Hepatocyte (in vitro differentiated cells): ENCODE data around the gene OR2T2. TPM values are rescaled to one million over a fixed set of nuclear protein-coding genes. Genes with fewer than 3 reads are reported as not detected.
"Not testable (repeated sequence)": the region's sequence is repeated elsewhere in the genome, so short reads cannot be mapped to it uniquely, and the experiment has no call there.

Source experiments
- DNase-seq: peaks from one replicate; pipeline ENCODE4 v3.0.0-alpha.2; 2016; ENCODE audit warnings: low spot score
- H2AFZ ChIP-seq: fragments of 200-600 bp; sonication (generic); 2 replicates; pipeline ENCODE4 v1.6.0; 2016; ENCODE audit warnings: antibody characterized with exemption, mild to moderate bottlenecking
- H3K27ac ChIP-seq: fragments of 200-600 bp; sonication (generic); 2 replicates; pipeline ENCODE4 v1.5.1; 2016; ENCODE audit warnings: mild to moderate bottlenecking
- H3K27me3 ChIP-seq: fragments of 200-600 bp; sonication (generic); 2 replicates; pipeline ENCODE4 v1.6.1; 2016
- H3K36me3 ChIP-seq: fragments of 200-600 bp; sonication (generic); replicated peaks from 2 replicates; pipeline ENCODE4 v1.5.1; 2016; ENCODE audit warnings: low read depth; ENCODE audit not compliant: insufficient read depth
- H3K4me1 ChIP-seq: fragments of 200-600 bp; sonication (generic); 2 replicates; pipeline ENCODE4 v1.5.1; 2016; ENCODE audit warnings: mild to moderate bottlenecking, moderate library complexity; ENCODE audit not compliant: insufficient read depth
- H3K4me2 ChIP-seq: fragments of 200-600 bp; sonication (generic); 2 replicates; pipeline ENCODE4 v1.6.0; 2016
- H3K4me3 ChIP-seq: fragments of 200-600 bp; sonication (generic); 2 replicates; pipeline ENCODE4 v1.5.1; 2016; ENCODE audit warnings: mild to moderate bottlenecking
- H3K79me2 ChIP-seq: fragments of 200-600 bp; sonication (generic); 2 replicates; pipeline ENCODE4 v1.6.0; 2017; ENCODE audit warnings: mild to moderate bottlenecking
- H3K9me2 ChIP-seq: fragments of 200-600 bp; sonication (generic); replicated peaks from 2 replicates; pipeline ENCODE4 v1.6.0; 2017; ENCODE audit warnings: mild to moderate bottlenecking; ENCODE audit not compliant: insufficient read depth
- H3K9me3 ChIP-seq: fragments of 200-600 bp; sonication (generic); 2 replicates; pipeline ENCODE4 v1.5.1; 2016; ENCODE audit warnings: low read depth, mild to moderate bottlenecking
- H4K20me1 ChIP-seq: fragments of 200-600 bp; sonication (generic); 2 replicates; pipeline ENCODE4 v1.6.0; 2016; ENCODE audit warnings: mild to moderate bottlenecking; ENCODE audit not compliant: insufficient read depth, poor library complexity, severe bottlenecking
- EZH2 ChIP-seq: fragments of 200-600 bp; sonication (generic); IDR thresholded peaks from 2 replicates; pipeline ENCODE4 v1.6.1; 2016; ENCODE audit warnings: antibody characterized with exemption, mild to moderate bottlenecking, borderline replicate concordance
- EZH2phosphoT487 ChIP-seq: fragments of 200-600 bp; sonication (generic); IDR thresholded peaks from one replicate; pipeline ENCODE4 v1.6.1; 2018; ENCODE audit warnings: antibody characterized with exemption, mild to moderate bottlenecking, low read depth, moderate library complexity; ENCODE audit not compliant: unreplicated experiment, severe bottlenecking
- WGBS: methylation state at CpG from one replicate; pipeline ENCODE4 v1.1.6; 2016; ENCODE audit warnings: low lambda C conversion rate; ENCODE audit errors: missing lambda C conversion rate; 5-methylcytosine and 5-hydroxymethylcytosine counted together
- polyA plus RNA-seq: library from polyadenylated mRNA; unstranded; fragments of >200 nt; fragmentation: Nextera tagmentation; extraction: Ambion mirVana; gene quantifications from 2 replicates; pipeline ENCODE4 v1.2.1, GENCODE V29; 2016
- total RNA-seq: library from RNA; depleted of rRNA; stranded (reverse); fragments of >200 nt; gene quantifications from 2 replicates; pipeline ENCODE4 v1.2.3, GENCODE V29; 2014
- TF ChIP-seq, protein P1 (sequence below): fragments of 200-600 bp; sonication (generic); IDR thresholded peaks from 2 replicates; pipeline ENCODE4 v1.5.1; 2016; ENCODE audit warnings: antibody characterized with exemption, mild to moderate bottlenecking; ENCODE audit not compliant: poor library complexity

Gene OR2T2
- total and polyA plus RNA-seq, 2 experiments from 2014 or later: not detected

DNA sequence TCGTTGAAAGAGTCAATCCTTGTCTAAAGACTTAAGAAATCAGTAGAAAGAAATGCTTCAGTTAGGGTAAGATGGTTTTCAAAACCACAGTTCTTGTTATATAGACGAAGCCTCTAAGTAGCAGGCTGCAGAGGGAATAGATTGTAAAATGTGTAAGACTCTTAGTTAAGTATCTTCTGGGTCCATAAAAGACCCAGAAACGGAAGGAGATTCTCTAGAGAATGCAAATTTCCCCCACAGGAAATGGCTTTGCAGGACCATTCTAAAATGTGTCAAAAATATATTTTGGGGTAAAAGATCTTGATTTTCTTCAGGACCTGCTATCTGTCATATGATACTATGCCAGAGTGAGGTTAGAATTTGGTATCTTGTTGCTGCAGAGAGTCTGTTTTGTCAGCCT lies 29.2 kb upstream of the OR2T2 start:
- no peak overlapping the region for H2AFZ ChIP-seq
- no peak overlapping the region for H3K4me2 ChIP-seq
- H3K4me3 ChIP-seq: no peak overlapping the region
- H3K9me2 ChIP-seq: no peaks in the 10 kb centered on the region
- H3K4me1 ChIP-seq: no peaks in the 10 kb centered on the region
- no peaks in the 10 kb centered on the region for H3K36me3 ChIP-seq
- H3K79me2 ChIP-seq: no peaks in the 10 kb centered on the region
- 32% methylated on average over 3 of the region's 3 CpGs for WGBS
- H3K27me3 ChIP-seq: no peaks in the 10 kb centered on the region
- no peaks in the 10 kb centered on the region for H4K20me1 ChIP-seq
- no peak for DNase-seq
- H3K27ac ChIP-seq: no peak overlapping the region
- TF ChIP-seq, protein P1, sequence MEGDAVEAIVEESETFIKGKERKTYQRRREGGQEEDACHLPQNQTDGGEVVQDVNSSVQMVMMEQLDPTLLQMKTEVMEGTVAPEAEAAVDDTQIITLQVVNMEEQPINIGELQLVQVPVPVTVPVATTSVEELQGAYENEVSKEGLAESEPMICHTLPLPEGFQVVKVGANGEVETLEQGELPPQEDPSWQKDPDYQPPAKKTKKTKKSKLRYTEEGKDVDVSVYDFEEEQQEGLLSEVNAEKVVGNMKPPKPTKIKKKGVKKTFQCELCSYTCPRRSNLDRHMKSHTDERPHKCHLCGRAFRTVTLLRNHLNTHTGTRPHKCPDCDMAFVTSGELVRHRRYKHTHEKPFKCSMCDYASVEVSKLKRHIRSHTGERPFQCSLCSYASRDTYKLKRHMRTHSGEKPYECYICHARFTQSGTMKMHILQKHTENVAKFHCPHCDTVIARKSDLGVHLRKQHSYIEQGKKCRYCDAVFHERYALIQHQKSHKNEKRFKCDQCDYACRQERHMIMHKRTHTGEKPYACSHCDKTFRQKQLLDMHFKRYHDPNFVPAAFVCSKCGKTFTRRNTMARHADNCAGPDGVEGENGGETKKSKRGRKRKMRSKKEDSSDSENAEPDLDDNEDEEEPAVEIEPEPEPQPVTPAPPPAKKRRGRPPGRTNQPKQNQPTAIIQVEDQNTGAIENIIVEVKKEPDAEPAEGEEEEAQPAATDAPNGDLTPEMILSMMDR: no peak
- TF ChIP-seq EZH2phosphoT487 (no peak), EZH2 (no peak)
- H3K9me3 ChIP-seq: no peaks in the 10 kb centered on the region

DNA sequence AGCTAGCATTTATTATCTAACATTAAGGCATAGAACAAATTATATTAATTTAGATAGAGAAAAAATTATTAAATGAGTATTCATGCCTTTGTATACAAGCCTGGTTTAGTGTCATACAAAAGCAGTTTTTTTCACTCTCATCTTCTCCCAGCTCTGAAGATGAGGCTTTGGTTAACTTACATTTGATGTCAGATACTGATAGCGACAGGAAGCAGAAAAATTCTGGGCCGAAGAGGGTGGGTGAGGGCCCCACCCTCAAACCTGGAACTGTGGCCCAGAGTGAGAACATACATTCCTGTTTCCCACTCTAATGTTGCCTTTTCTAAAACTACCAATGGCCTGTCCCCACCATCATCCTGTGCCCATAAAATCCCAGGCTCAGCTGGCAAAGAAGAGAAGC lies 27.6 kb upstream of the OR2T2 start:
- Histone ChIP-seq H3K9me2 (no peaks in the 10 kb centered on the region), H3K4me2 (no peak overlapping the region), H2AFZ (no peak overlapping the region), H3K4me1 (no peaks in the 10 kb centered on the region), H3K4me3 (no peak overlapping the region), H3K79me2 (no peaks in the 10 kb centered on the region), H4K20me1 (no peaks in the 10 kb centered on the region), H3K27ac (no peak overlapping the region), H3K27me3 (no peaks in the 10 kb centered on the region), H3K36me3 (no peaks in the 10 kb centered on the region), H3K9me3 (peaks cover 6% of the 10 kb centered on the region)
- WGBS: 54% methylated on average over 2 of the region's 2 CpGs
- DNase-seq: no peak
- no peak for TF ChIP-seq EZH2
- TF ChIP-seq, protein P1: no peak

DNA sequence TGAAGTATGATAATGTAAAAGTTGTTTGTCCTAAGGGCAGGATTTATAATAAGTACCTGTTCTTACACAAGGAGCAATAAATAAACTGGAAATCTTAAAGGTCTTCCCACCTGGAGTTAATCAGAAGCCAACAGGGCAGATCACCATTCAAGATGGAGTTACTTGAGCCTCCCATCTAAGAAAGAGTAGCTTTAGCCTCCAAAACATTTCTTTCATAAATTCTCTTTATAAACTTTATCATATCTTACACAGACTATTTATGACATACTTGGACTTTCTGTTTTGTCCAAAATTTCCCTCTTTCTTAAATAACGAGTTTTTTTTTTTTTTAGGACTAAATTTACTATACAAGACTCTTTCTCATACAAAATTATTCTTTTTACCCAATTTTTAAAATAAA lies 24.1 kb upstream of the OR2T2 start:
- H2AFZ ChIP-seq: no peak overlapping the region
- peaks cover 6% of the 10 kb centered on the region for H3K9me3 ChIP-seq
- no peak overlapping the region for H3K27ac ChIP-seq
- H3K36me3 ChIP-seq: no peaks in the 10 kb centered on the region
- TF ChIP-seq EZH2phosphoT487 (no peak), EZH2 (no peak)
- TF ChIP-seq, protein P1: no peak
- DNase-seq: no peak
- H3K4me1 ChIP-seq: no peaks in the 10 kb centered on the region
- H3K9me2 ChIP-seq: no peaks in the 10 kb centered on the region
- H4K20me1 ChIP-seq: no peaks in the 10 kb centered on the region
- H3K79me2 ChIP-seq: no peaks in the 10 kb centered on the region
- H3K4me3 ChIP-seq: no peak overlapping the region
- no peak overlapping the region for H3K4me2 ChIP-seq
- no peaks in the 10 kb centered on the region for H3K27me3 ChIP-seq
- 23% methylated on average over 1 of the region's 1 CpG for WGBS

DNA sequence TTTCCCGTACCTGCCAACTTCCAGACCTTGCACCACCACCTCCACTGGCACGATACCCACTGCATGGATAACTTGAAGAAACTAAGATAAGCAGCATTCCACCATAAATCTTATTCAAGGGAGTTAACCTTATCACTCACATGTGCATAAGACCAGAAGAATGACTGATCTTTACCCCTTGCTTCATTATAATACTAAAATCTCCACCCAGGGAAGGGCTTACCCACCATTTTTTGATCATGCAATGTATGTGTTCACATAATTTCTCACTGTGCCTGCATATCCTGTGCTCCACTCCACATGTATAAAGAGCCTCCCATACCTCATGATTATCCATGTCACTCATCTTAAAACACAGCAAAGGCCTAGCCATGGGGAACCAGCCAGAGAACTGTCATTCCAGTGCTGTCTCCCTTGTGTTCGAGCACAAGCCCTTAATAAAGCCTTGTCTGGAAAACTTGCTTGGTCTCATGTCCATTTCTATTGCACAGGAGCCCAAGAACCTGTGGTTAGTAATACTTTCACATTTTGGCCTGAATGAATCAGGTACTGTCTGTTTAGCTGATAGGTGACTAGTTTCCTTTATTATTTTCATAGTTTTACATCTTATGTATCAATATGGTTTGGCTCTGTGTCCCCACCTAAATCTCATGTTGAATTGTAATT lies 17.8 kb upstream of the OR2T2 start:
- H3K9me3 ChIP-seq, H3K4me2 ChIP-seq, H3K4me3 ChIP-seq, H3K36me3 ChIP-seq, H3K27me3 ChIP-seq, H4K20me1 ChIP-seq, H2AFZ ChIP-seq, H3K79me2 ChIP-seq, DNase-seq, H3K27ac ChIP-seq, H3K4me1 ChIP-seq, H3K9me2 ChIP-seq: not testable (repeated sequence)
- WGBS: 66% methylated on average over 3 of the region's 3 CpGs

DNA sequence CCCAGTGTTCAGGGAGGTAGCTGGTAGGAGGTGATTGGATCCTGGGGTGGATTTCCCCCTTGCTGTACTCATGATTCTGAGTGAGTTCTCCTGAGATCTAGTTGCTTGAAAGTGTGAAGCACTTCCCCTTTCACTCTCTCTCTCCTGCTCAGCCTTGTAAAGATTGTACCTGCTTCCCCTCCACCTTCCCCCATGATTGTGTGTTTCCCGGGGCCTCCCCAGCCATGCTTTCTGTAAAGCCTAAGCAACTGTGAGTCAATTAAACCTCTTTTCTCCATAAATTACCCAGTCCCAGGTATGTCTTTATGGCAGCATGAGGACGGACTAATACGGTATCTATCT lies 17.3 kb upstream of the OR2T2 start:
- WGBS: 73% methylated on average over 3 of the region's 3 CpGs
- not testable (repeated sequence) for H3K9me3 ChIP-seq

DNA sequence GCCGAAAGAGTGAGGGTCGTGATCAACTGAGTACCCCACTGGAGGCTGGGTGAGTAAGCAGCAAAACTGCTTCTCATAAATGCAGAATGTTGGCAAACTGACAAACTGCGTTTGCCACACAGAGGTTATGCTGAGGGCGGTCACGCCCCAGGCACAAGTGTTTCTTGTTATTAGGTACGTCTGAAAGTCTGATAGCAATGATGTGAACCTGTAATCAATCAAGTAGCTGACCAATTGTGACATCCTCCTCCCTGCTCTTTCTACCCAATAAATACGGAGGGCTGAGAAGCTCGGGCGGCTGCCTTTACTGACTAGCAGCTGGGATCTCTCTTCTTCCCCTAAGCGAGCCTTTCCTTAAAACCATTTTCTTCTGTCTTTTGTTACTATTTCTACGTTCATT lies 13.8 kb upstream of the OR2T2 start:
- 52% methylated on average over 11 of the region's 11 CpGs for WGBS

More for the DNA sequence above, 17.3 kb upstream of the OR2T2 start:
- not testable (repeated sequence) for H3K27me3 ChIP-seq, H4K20me1 ChIP-seq, H3K27ac ChIP-seq, DNase-seq, H3K4me3 ChIP-seq, H3K36me3 ChIP-seq, H2AFZ ChIP-seq, H3K4me2 ChIP-seq, H3K79me2 ChIP-seq, H3K9me2 ChIP-seq, H3K4me1 ChIP-seq

More for the DNA sequence above, 13.8 kb upstream of the OR2T2 start:
- DNase-seq, H3K9me2 ChIP-seq, H3K27me3 ChIP-seq, H3K4me1 ChIP-seq, H3K27ac ChIP-seq, H4K20me1 ChIP-seq, H3K36me3 ChIP-seq, H3K79me2 ChIP-seq, H3K4me2 ChIP-seq, H3K9me3 ChIP-seq, H3K4me3 ChIP-seq, H2AFZ ChIP-seq: not testable (repeated sequence)
